ENCODE measurements around the gene MOSPD2.

Gene MOSPD2

GRCh38 chrX:14941301-14941700 lies 68.1 kb downstream of the MOSPD2 start:
- no peak for TF ChIP-seq CREB1 (IDR thresholded peaks at IDR 0.05; ENCODE audit: low read depth)
- TF ChIP-seq NFIC (IDR thresholded peaks at IDR 0.05) = no peak
- TF ChIP-seq YY1 (IDR thresholded peaks at IDR 0.05; ENCODE audit: low read depth) = no peak
- TF ChIP-seq REST (IDR thresholded peaks at IDR 0.05; ENCODE audit: low read depth) = no peak
- TF ChIP-seq TAF1 (IDR thresholded peaks at IDR 0.05; ENCODE audit: low read depth) = no peak
- TF ChIP-seq ZBTB7A (IDR thresholded peaks at IDR 0.05; ENCODE audit: low read depth) = no peak
- no peak for TF ChIP-seq TEAD4 (IDR thresholded peaks at IDR 0.05)
- TF ChIP-seq CEBPB (IDR thresholded peaks at IDR 0.05) = no peak

- TF ChIP-seq TCF12 (IDR thresholded peaks at IDR 0.05; ENCODE audit: low read depth) (no peak), TEAD4 (IDR thresholded peaks at IDR 0.05) (no peak), ZBTB7A (IDR thresholded peaks at IDR 0.05; ENCODE audit: low read depth) (no peak), FOXM1 (IDR thresholded peaks at IDR 0.05; ENCODE audit: borderline replicate concordance, low read depth) (no peak), NFIC (IDR thresholded peaks at IDR 0.05) (no peak), CREB1 (IDR thresholded peaks at IDR 0.05; ENCODE audit: low read depth) (no peak), YY1 (IDR thresholded peaks at IDR 0.05; ENCODE audit: low read depth) (no peak), EGR1 (IDR thresholded peaks at IDR 0.05) (no peak), EP300 (IDR thresholded peaks at IDR 0.05; ENCODE audit: borderline replicate concordance) (no peak), REST (IDR thresholded peaks at IDR 0.05; ENCODE audit: low read depth) (no peak), CEBPB (IDR thresholded peaks at IDR 0.05) (no peak)
Observed at GRCh38 chrX:14942341-14942740, 69.1 kb downstream of the MOSPD2 start.

DNA sequence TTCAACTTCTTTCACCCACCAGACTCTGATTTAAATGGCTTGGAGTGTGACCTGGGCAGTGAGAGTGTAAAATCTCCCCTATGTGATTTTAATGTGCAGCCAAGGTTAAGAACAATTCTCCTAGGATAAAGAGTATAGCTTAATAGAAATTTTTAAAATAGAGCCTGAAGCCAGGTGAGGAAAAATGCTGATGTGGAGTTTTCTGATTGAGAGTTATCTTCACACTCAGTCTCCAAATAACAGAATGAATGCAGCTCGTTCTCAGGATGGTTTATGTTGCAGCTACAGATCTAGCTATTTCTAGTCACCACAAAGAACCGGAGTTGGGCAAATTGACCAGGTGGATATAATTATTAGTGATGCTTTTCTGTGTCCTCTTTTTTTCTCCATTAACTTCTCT lies 70.7 kb downstream of the MOSPD2 start:
- no peak for TF ChIP-seq FOXM1 (IDR thresholded peaks at IDR 0.05; ENCODE audit: borderline replicate concordance, low read depth)
- TF ChIP-seq CEBPB (IDR thresholded peaks at IDR 0.05) = no peak
- no peak for TF ChIP-seq TAF1 (IDR thresholded peaks at IDR 0.05; ENCODE audit: low read depth)
- TF ChIP-seq ZBTB7A (IDR thresholded peaks at IDR 0.05; ENCODE audit: low read depth) = no peak
- TF ChIP-seq, protein P1, sequence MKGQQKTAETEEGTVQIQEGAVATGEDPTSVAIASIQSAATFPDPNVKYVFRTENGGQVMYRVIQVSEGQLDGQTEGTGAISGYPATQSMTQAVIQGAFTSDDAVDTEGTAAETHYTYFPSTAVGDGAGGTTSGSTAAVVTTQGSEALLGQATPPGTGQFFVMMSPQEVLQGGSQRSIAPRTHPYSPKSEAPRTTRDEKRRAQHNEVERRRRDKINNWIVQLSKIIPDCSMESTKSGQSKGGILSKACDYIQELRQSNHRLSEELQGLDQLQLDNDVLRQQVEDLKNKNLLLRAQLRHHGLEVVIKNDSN (IDR thresholded peaks at IDR 0.05) = no peak
- no peak for TF ChIP-seq EP300 (IDR thresholded peaks at IDR 0.05; ENCODE audit: borderline replicate concordance)
- TF ChIP-seq TCF12 (IDR thresholded peaks at IDR 0.05; ENCODE audit: low read depth) = no peak
- no peak for TF ChIP-seq TEAD4 (IDR thresholded peaks at IDR 0.05)
- TF ChIP-seq, protein P2, sequence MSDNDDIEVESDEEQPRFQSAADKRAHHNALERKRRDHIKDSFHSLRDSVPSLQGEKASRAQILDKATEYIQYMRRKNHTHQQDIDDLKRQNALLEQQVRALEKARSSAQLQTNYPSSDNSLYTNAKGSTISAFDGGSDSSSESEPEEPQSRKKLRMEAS (IDR thresholded peaks at IDR 0.05) = no peak
- no peak for TF ChIP-seq EGR1 (IDR thresholded peaks at IDR 0.05)
- no peak for TF ChIP-seq CREB1 (IDR thresholded peaks at IDR 0.05; ENCODE audit: low read depth)
- no peak for TF ChIP-seq NFIC (IDR thresholded peaks at IDR 0.05)
- no peak for TF ChIP-seq RAD21 (IDR thresholded peaks at IDR 0.05; ENCODE audit: low read depth)
- no peak for TF ChIP-seq YY1 (IDR thresholded peaks at IDR 0.05; ENCODE audit: low read depth)

- TF ChIP-seq NFIC (IDR thresholded peaks at IDR 0.05) = no peak
Observed at GRCh38 chrX:14946606-14947155, 73.5 kb downstream of the MOSPD2 start.

DNA sequence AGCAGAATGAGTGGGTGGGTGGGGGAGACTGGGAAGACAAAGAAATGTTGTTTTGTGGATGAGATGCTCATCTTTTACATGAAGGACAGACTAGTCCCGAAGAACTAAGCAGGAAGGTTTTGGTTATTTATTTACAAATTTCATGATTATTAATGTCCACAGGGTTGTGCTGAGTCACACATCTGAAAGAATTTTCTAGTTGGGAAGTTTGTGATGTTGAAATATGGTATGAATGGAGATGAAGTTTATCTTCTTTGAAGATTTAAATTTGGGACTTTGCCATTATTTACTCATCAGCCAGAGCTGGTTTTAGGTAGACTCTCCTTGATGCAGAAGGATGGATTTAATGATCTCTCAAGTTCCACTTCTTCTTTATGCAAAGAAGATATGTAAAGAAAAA lies 75.5 kb downstream of the MOSPD2 start:
- TF ChIP-seq CEBPB (IDR thresholded peaks at IDR 0.05) (no peak), REST (IDR thresholded peaks at IDR 0.05; ENCODE audit: low read depth) (no peak), TCF12 (IDR thresholded peaks at IDR 0.05; ENCODE audit: low read depth) (no peak), TEAD4 (IDR thresholded peaks at IDR 0.05) (no peak), CREB1 (IDR thresholded peaks at IDR 0.05; ENCODE audit: low read depth) (no peak), YY1 (IDR thresholded peaks at IDR 0.05; ENCODE audit: low read depth) (no peak), EGR1 (IDR thresholded peaks at IDR 0.05) (no peak), RAD21 (IDR thresholded peaks at IDR 0.05; ENCODE audit: low read depth) (no peak), EP300 (IDR thresholded peaks at IDR 0.05; ENCODE audit: borderline replicate concordance) (no peak)
- TF ChIP-seq, protein P1 (IDR thresholded peaks at IDR 0.05) = no peak
- TF ChIP-seq, protein P2 (IDR thresholded peaks at IDR 0.05) = no peak

Data from Ishikawa (cell line).